Fibroblast of pulmonary artery (primary cell): Measurements from ENCODE around the gene EPB42.
A peak's percentile ranks its signal among the peaks of the same experiment; 100 is the strongest.
"Not testable (repeated sequence)": the region's sequence is repeated elsewhere in the genome, so short reads cannot be mapped to it uniquely, and the experiment has no call there.

Experiments
- DNase-seq: peaks from one replicate; pipeline ENCODE4 v3.0.0-alpha.2; 2010; ENCODE audit warnings: low read depth
- H3K4me3 ChIP-seq: replicated peaks from 2 replicates; pipeline ENCODE4 v1.5.1; 2011; ENCODE audit warnings: low read depth, mild to moderate bottlenecking, control low read depth, low read length, moderate library complexity
- TF ChIP-seq, protein P1 (sequence below): IDR thresholded peaks from 2 replicates; pipeline ENCODE4 v1.5.1; 2011; ENCODE audit warnings: mild to moderate bottlenecking, control low read depth, low read length, inconsistent platforms; ENCODE audit errors: missing control alignments

EPB42 gene

DNA sequence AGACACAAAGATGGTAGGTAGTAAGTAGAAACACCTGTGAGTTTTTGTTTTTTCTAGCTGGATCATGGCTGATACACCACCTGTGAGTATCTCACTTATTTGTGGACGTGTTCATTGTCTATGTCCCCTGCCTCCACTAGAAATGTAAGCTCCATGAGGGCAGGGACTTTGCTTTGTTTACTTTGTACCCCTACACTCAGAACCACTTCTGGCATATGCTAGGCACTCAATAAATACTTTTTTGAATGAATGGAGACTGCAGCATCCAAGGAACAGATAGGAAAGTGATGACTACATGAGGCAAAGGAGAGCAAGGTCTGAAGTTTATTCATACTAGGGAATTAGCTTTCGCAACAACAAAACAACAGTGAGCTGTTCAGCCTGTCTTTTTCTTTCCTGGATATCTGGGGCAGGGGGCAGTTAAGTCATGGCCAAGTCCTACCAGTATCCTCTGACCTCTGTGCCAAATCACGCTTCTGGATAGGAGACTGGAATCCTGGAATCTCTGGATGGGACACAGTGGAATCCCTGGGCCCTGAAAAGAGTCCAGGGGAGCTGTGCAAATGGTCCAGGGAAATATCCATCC lies 11.6 kb upstream of the EPB42 start:
- no peak overlapping the region for H3K4me3 ChIP-seq
- no peak for DNase-seq
- TF ChIP-seq, protein P1, sequence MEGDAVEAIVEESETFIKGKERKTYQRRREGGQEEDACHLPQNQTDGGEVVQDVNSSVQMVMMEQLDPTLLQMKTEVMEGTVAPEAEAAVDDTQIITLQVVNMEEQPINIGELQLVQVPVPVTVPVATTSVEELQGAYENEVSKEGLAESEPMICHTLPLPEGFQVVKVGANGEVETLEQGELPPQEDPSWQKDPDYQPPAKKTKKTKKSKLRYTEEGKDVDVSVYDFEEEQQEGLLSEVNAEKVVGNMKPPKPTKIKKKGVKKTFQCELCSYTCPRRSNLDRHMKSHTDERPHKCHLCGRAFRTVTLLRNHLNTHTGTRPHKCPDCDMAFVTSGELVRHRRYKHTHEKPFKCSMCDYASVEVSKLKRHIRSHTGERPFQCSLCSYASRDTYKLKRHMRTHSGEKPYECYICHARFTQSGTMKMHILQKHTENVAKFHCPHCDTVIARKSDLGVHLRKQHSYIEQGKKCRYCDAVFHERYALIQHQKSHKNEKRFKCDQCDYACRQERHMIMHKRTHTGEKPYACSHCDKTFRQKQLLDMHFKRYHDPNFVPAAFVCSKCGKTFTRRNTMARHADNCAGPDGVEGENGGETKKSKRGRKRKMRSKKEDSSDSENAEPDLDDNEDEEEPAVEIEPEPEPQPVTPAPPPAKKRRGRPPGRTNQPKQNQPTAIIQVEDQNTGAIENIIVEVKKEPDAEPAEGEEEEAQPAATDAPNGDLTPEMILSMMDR, result no peak

DNA sequence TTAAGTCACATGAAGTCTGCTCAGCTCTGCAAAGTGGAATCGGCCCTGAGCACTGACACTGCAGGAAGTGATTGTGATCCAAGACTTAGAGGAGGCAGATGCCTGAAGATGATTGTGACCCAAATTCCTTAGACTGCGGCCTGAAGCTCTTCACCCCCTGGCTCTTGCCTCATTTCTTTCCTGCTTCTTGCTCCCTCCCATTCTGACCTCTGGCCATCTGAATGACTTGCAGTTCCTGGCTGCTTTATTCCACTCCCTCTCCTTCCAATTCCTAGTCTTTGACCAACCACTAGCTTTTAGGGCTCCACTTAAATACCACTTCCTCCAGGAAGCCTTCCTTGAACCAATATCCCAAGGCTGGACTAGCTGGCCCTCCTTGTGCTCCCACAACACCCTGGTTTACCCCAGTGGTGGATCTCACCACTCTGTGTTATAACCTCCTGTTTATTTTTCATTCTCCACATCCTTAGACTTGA lies 9.9 kb upstream of the EPB42 start:
- DNase-seq, result no peak
- TF ChIP-seq, protein P1, result no peak
- no peak overlapping the region for H3K4me3 ChIP-seq

DNA sequence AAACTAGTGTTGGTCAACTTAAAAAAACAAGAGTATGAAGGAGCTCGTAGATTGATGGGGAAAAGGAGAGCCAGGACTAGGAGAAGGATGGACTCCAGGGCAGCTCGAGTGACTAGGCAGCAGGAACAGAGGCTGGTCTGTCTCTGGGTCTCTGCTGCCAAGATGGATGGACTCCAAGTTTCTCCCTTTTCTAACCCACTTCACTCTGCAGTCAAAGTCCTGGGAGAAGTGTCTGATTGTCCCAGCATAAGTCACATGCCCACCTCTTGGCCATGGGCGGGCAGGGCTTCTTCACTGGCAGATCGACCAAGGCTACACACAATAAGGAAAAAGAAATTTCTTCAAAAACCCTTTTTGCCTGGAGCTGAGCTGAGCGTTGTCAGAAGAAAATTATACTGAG lies 9.2 kb upstream of the EPB42 start:
- no peak overlapping the region for H3K4me3 ChIP-seq
- DNase-seq, result no peak
- TF ChIP-seq, protein P1, result no peak

DNA sequence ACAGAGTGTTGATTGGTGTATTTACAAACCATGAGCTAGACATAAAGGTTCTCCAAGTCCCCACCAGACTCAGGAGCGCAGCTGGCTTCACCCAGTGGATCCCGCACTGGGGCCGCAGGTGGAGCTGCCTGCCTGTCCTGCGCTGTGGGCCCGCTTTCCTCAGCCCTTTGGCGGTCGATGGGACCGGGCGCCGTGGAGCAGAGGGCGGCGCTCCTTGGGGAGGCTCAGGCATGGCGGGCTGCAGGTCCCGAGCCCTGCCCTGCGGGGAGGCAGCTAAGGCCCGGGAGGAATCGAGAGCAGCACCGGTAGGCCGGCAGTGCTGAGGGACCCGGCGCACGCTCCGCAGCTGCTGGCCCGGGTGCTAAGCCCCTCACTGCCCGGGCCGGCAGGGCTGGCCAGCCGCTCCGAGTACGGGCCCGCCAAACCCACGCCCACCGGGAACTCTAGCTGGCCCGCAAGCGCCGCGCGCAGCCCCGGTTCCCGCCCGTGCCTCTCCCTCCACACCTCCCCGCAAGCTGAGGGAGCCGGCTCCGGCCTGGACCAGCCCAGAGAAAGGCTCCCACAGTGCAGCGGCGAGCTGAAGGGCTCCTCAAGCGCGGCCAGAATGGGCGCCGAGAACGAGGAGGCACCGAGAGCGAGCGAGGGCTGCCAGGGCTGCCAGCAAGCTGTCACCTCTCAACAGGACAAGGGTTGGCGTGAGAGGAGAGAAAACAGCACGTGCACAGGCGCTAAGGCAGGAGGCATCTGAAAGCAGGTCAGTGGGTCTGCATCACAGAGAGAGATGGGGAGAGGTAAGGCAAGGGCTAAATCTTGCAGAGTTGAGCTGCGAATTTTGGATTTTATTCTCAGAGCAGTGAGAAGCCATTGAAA lies 5.9 kb upstream of the EPB42 start:
- DNase-seq, result no peak
- no peak overlapping the region for H3K4me3 ChIP-seq
- TF ChIP-seq, protein P1, result no peak

DNA sequence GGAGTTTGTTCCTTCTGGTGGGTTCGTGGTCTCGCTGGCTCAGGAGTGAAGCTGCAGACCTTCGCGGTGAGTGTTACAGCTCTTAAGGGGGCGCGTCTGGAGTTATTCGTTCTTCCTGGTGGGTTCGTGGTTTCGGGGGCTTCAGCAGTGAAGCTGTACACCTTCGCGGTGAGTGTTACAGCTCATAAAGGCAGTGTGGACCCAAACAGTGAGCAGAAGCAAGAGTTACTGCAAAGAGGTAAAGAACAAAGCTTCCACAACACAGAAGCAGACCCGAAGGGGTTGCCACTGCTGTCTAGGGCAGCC lies 5.1 kb upstream of the EPB42 start:
- not testable (repeated sequence) for DNase-seq, H3K4me3 ChIP-seq

DNA sequence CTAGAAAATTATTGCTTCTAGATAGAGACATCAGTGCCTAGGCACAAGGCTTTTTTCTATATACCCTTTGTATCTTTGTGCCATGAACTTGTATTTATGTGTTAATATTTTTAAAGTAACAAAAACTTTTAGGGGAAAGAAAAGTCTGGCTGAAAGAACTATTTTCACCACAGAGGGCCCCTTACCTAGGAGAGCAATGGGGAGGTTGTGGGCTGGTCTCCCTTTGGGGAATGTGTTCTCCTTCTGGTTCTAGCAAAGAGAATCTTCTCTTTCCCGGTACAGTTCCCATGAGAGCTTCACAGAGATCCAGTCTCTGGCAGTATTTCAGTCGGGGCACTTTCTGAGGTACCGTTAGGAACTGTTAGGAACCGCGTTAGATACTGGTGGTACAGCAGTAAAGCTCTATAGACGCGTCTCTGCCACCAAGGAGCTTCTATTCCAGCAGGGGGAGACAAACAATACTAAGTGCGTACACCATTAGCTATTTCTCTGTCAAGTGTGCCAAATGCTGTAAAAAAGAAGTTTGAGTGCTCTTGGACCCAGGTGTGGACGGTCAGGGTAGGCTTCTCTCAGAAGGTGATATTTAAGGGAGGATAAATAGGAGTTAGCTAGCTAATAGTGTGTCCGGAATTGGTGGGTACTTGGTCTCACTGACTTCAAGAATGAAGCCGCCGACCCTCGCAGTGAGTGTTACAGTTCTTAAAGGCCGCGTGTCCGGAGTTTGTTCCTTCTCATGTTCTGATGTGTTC lies 4.6 kb upstream of the EPB42 start:
- no peak overlapping the region for H3K4me3 ChIP-seq
- DNase-seq, result peak; percentile 76
- TF ChIP-seq, protein P1, result peak; percentile 88

DNA sequence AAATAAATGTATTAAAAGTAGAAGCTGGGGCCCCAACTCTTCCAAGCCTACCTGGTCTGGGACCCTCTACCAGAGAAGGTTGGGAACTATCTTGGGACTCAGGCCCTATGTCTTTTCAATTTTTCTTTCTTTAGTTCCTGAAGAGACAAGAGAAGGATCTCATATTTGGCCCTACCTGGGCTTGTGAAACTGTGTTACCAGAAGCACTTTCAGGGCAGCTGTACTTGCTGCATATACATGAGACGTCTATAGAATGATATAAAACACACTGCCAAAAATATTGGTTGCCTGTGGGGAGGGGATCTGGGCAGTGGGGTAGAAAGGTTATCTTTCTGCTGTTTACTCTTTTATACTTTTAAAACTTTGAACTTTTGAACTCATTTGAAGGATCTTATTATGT lies 604 bp upstream of the EPB42 start:
- TF ChIP-seq, protein P1, result no peak
- DNase-seq, result no peak
- H3K4me3 ChIP-seq, result no peak overlapping the region
